ENCODE measurements around the gene PRKD1. TPM values are rescaled to one million over a fixed set of nuclear protein-coding genes. Genes with fewer than 3 reads are reported as not detected.

The PRKD1 gene
- total RNA-seq, 3 donors from 2014 or later: 0.93 to 10.2 (median 3.1) TPM

GRCh38 chr14:29804481-29805266 lies 123.0 kb downstream of the PRKD1 start:
- no peak overlapping the region for H3K4me3 ChIP-seq
- no peaks in the 10 kb centered on the region for H3K4me1 ChIP-seq (ENCODE audit: low read depth)
- DNase-seq (no peak), ATAC-seq (no peak)
- TF ChIP-seq, protein P1, sequence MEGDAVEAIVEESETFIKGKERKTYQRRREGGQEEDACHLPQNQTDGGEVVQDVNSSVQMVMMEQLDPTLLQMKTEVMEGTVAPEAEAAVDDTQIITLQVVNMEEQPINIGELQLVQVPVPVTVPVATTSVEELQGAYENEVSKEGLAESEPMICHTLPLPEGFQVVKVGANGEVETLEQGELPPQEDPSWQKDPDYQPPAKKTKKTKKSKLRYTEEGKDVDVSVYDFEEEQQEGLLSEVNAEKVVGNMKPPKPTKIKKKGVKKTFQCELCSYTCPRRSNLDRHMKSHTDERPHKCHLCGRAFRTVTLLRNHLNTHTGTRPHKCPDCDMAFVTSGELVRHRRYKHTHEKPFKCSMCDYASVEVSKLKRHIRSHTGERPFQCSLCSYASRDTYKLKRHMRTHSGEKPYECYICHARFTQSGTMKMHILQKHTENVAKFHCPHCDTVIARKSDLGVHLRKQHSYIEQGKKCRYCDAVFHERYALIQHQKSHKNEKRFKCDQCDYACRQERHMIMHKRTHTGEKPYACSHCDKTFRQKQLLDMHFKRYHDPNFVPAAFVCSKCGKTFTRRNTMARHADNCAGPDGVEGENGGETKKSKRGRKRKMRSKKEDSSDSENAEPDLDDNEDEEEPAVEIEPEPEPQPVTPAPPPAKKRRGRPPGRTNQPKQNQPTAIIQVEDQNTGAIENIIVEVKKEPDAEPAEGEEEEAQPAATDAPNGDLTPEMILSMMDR (IDR thresholded peaks at IDR 0.05): no peak
- intact Hi-C loops (cut with DNase I, micrococcal nuclease): no loop called here
- H3K36me3 ChIP-seq (ENCODE audit: low read depth): no peaks in the 10 kb centered on the region
- no peaks in the 10 kb centered on the region for H3K9me3 ChIP-seq

- no peaks in the 10 kb centered on the region for H3K4me1 ChIP-seq (ENCODE audit: low read depth)
- H3K36me3 ChIP-seq (ENCODE audit: low read depth): no peaks in the 10 kb centered on the region
- intact Hi-C loops (cut with DNase I, micrococcal nuclease): no loop called here
- no peaks in the 10 kb centered on the region for H3K9me3 ChIP-seq
- H3K4me3 ChIP-seq: no peak overlapping the region
- DNase-seq (no peak), ATAC-seq (no peak)
- TF ChIP-seq, protein P1 (IDR thresholded peaks at IDR 0.05): no peak
These were observed 124.6 kb downstream of the PRKD1 start for GRCh38 chr14:29803045-29803444.

- ATAC-seq: no peak
These were observed 125.4 kb downstream of the PRKD1 start for GRCh38 chr14:29802211-29802610.

DNA sequence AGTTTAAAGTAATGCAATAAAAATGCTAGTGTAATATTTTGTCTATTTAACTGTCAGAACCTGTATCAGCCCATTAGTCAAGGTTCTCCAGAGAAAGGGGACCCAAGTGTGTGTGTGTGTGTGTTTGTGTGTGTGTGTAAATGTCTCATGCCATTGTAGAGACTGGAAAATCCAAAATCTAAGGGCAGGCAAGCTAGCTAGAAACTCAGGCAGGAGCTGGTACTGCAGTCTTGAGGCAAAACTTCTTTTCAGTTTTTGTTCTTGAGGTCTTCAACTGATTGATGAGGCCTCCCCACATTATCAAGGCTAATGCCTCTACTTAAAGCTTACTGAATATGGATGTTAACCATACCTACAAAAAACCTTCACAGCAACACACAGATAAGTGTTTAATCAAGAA lies 126.7 kb downstream of the PRKD1 start:
- DNase-seq: no peak
- ATAC-seq: no peak
- intact Hi-C loops (cut with DNase I, micrococcal nuclease): no loop called here

More at GRCh38 chr14:29802211-29802610, 125.4 kb downstream of the PRKD1 start:
- Histone ChIP-seq H3K36me3 (ENCODE audit: low read depth) (no peaks in the 10 kb centered on the region), H3K9me3 (no peaks in the 10 kb centered on the region), H3K4me1 (ENCODE audit: low read depth) (no peaks in the 10 kb centered on the region), H3K4me3 (no peak overlapping the region)
- intact Hi-C loops (cut with DNase I, micrococcal nuclease): no loop called here
- DNase-seq: no peak
- TF ChIP-seq, protein P1 (IDR thresholded peaks at IDR 0.05): no peak

GRCh38 chr14:29799464-29800095 lies 128.1 kb downstream of the PRKD1 start:
- TF ChIP-seq, protein P1 (IDR thresholded peaks at IDR 0.05): no peak
- ATAC-seq: no peak
- Histone ChIP-seq H3K4me3 (no peak overlapping the region), H3K36me3 (ENCODE audit: low read depth) (no peaks in the 10 kb centered on the region), H3K4me1 (ENCODE audit: low read depth) (no peaks in the 10 kb centered on the region), H3K9me3 (no peaks in the 10 kb centered on the region)
- DNase-seq: no peak
- intact Hi-C loops (cut with DNase I, micrococcal nuclease): no loop called here

More for the DNA sequence above, 126.7 kb downstream of the PRKD1 start:
- H3K9me3 ChIP-seq: no peaks in the 10 kb centered on the region
- H3K4me3 ChIP-seq: no peak overlapping the region
- H3K4me1 ChIP-seq (ENCODE audit: low read depth): no peaks in the 10 kb centered on the region
- no peaks in the 10 kb centered on the region for H3K36me3 ChIP-seq (ENCODE audit: low read depth)
- TF ChIP-seq, protein P1 (IDR thresholded peaks at IDR 0.05): no peak
